ENCODE data around the gene PRDM5.
A peak's percentile ranks its signal among the peaks of the same experiment; 100 is the strongest.

Gene PRDM5

GRCh38 chr4:120927801-120928409 is 5.4 kb upstream of the PRDM5 start:
- Histone ChIP-seq H3K27me3 (ENCODE audit: insufficient read depth, low read depth, severe bottlenecking) (no peaks in the 10 kb centered on the region), H3K4me3 (ENCODE audit: low read depth, low read length) (no peak overlapping the region), H3K27ac (no peak overlapping the region), H3K9me3 (ENCODE audit: severe bottlenecking) (no peaks in the 10 kb centered on the region), H3K36me3 (no peaks in the 10 kb centered on the region)
- DNase-seq = no peak
- TF ChIP-seq CTCF (IDR thresholded peaks at IDR 0.05; ENCODE audit: low read depth, low read length) = no peak

GRCh38 chr4:120926358-120927025 is 4.0 kb upstream of the PRDM5 start:
- Histone ChIP-seq H3K36me3 (no peaks in the 10 kb centered on the region), H3K4me3 (ENCODE audit: low read depth, low read length) (no peak overlapping the region), H3K27ac (no peak overlapping the region), H3K9me3 (ENCODE audit: severe bottlenecking) (no peaks in the 10 kb centered on the region), H3K27me3 (ENCODE audit: insufficient read depth, low read depth, severe bottlenecking) (no peaks in the 10 kb centered on the region)
- no peak for TF ChIP-seq CTCF (IDR thresholded peaks at IDR 0.05; ENCODE audit: low read depth, low read length)
- DNase-seq = no peak

- TF ChIP-seq CTCF (IDR thresholded peaks at IDR 0.05; ENCODE audit: low read depth, low read length) = no peak
- DNase-seq = no peak
Measured at GRCh38 chr4:120924931-120925330, 2.4 kb upstream of the PRDM5 start.

GRCh38 chr4:120923207-120923522 is 639 bp upstream of the PRDM5 start:
- DNase-seq = no peak
- peak overlapping the region; percentile 81 for H3K4me3 ChIP-seq (ENCODE audit: low read depth, low read length)
- peak overlapping the region; percentile 84 for H3K27ac ChIP-seq
- H3K36me3 ChIP-seq = no peaks in the 10 kb centered on the region
- TF ChIP-seq CTCF (IDR thresholded peaks at IDR 0.05; ENCODE audit: low read depth, low read length) = no peak
- no peaks in the 10 kb centered on the region for H3K9me3 ChIP-seq (ENCODE audit: severe bottlenecking)
- H3K27me3 ChIP-seq (ENCODE audit: insufficient read depth, low read depth, severe bottlenecking) = no peaks in the 10 kb centered on the region

More at GRCh38 chr4:120924931-120925330, 2.4 kb upstream of the PRDM5 start:
- Histone ChIP-seq H3K9me3 (ENCODE audit: severe bottlenecking) (no peaks in the 10 kb centered on the region), H3K27me3 (ENCODE audit: insufficient read depth, low read depth, severe bottlenecking) (no peaks in the 10 kb centered on the region), H3K4me3 (ENCODE audit: low read depth, low read length) (no peak overlapping the region), H3K36me3 (no peaks in the 10 kb centered on the region), H3K27ac (no peak overlapping the region)

GRCh38 chr4:120921456-120922380 is 808 bp downstream of the PRDM5 start:
- peak; percentile 76 for DNase-seq
- Histone ChIP-seq H3K36me3 (no peaks in the 10 kb centered on the region), H3K27me3 (ENCODE audit: insufficient read depth, low read depth, severe bottlenecking) (no peaks in the 10 kb centered on the region), H3K9me3 (ENCODE audit: severe bottlenecking) (no peaks in the 10 kb centered on the region), H3K27ac (peak overlapping the region; percentile 84), H3K4me3 (ENCODE audit: low read depth, low read length) (peak overlapping the region; percentile 81)
- TF ChIP-seq CTCF (IDR thresholded peaks at IDR 0.05; ENCODE audit: low read depth, low read length) = no peak
